Left ventricle myocardium inferior (tissue), 1 donor: ENCODE measurements around the gene CGB5. TPM values are rescaled to one million over a fixed set of nuclear protein-coding genes. Genes with fewer than 3 reads are reported as not detected.
"Not testable (repeated sequence)": the region's sequence is repeated elsewhere in the genome, so short reads cannot be mapped to it uniquely, and the experiment has no call there.

Experiments
- DNase-seq: peaks from one replicate; pipeline ENCODE4 v3.0.0-alpha.2; 2020
- H3K27ac ChIP-seq: fragments of 200-600 bp; replicated peaks from 2 replicates; pipeline ENCODE4 v1.8.0; 2021
- H3K27me3 ChIP-seq: fragments of 200-600 bp; 2 replicates; pipeline ENCODE4 v1.8.0; 2021; ENCODE audit warnings: low read depth
- H3K36me3 ChIP-seq: fragments of 200-600 bp; 2 replicates; pipeline ENCODE4 v1.8.0; 2021
- H3K4me1 ChIP-seq: fragments of 200-600 bp; 2 replicates; pipeline ENCODE4 v1.8.0; 2021
- H3K4me3 ChIP-seq: fragments of 200-600 bp; 2 replicates; pipeline ENCODE4 v1.8.0; 2021; ENCODE audit warnings: mild to moderate bottlenecking, moderate library complexity
- H3K9me3 ChIP-seq: fragments of 200-600 bp; replicated peaks from 2 replicates; pipeline ENCODE4 v1.8.0; 2021
- intact Hi-C: fragments of 100-400 bp; cut with micrococcal nuclease; formaldehyde crosslinking; loops from one replicate; pipeline ENCODE4 v1.11.0; 2022
- total RNA-seq: library from RNA; stranded (reverse); fragmentation: NEBNext Ultra II Directional; extraction: Animal tissue kit (Norgen Biotek cat#: 25700); gene quantifications from one replicate; pipeline ENCODE4 v1.2.1, GENCODE V29; 2021
- TF ChIP-seq, protein P1 (sequence below): fragments of 200-600 bp; IDR thresholded peaks from 2 replicates; pipeline ENCODE4 v1.8.0; 2021; ENCODE audit warnings: antibody characterized with exemption, mild to moderate bottlenecking, borderline replicate concordance
- donor health status: DM: no; HTN: yes; CAD: no; lungs with severe emphysema.

The CGB5 gene
- total RNA-seq, 1 donor from 2014 or later = not detected

DNA sequence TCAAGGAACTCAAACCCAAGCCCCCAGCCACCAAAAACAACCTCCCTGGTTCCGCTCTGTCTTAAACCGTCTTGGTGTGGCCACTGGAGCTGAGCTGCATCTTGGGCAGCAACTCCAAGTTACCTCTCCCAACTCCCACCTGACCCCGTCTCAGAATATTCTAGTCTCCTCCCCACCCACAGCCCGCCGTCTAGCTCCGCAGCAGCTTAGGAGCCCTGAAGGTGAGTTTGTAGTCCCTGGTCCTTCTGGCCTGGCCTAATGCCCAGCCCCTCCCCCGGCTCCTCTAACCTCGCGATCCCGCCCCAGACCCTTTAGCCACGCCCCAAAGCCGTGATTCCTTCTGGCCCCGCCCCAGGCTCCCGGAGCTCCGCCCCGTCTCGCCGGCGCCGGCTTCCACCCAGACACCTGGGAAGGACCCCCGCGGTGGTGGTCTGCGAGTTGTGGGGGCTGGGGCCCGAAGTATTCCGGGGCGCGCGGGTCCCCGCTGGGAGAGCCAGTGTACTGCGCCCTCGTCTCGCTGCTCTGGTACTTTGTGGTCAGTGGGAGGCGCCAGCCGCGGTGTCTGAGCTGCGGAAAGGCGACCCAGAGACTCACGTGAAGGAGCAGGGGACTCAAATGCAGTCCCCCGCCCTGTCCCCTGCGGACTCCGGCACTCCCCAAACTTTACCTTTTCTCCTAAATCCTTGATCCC is 24.3 kb upstream of the CGB5 start:
- intact Hi-C loops = no loop called here
- Histone ChIP-seq H3K27ac (no peak overlapping the region), H3K9me3 (no peaks in the 10 kb centered on the region), H3K36me3 (peaks cover 19% of the 10 kb centered on the region), H3K4me1 (peaks cover 27% of the 10 kb centered on the region), H3K4me3 (peak overlapping the region; percentile 63), H3K27me3 (peaks cover 34% of the 10 kb centered on the region)
- TF ChIP-seq, protein P1, sequence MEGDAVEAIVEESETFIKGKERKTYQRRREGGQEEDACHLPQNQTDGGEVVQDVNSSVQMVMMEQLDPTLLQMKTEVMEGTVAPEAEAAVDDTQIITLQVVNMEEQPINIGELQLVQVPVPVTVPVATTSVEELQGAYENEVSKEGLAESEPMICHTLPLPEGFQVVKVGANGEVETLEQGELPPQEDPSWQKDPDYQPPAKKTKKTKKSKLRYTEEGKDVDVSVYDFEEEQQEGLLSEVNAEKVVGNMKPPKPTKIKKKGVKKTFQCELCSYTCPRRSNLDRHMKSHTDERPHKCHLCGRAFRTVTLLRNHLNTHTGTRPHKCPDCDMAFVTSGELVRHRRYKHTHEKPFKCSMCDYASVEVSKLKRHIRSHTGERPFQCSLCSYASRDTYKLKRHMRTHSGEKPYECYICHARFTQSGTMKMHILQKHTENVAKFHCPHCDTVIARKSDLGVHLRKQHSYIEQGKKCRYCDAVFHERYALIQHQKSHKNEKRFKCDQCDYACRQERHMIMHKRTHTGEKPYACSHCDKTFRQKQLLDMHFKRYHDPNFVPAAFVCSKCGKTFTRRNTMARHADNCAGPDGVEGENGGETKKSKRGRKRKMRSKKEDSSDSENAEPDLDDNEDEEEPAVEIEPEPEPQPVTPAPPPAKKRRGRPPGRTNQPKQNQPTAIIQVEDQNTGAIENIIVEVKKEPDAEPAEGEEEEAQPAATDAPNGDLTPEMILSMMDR = no peak
- DNase-seq = peak; percentile 75

DNA sequence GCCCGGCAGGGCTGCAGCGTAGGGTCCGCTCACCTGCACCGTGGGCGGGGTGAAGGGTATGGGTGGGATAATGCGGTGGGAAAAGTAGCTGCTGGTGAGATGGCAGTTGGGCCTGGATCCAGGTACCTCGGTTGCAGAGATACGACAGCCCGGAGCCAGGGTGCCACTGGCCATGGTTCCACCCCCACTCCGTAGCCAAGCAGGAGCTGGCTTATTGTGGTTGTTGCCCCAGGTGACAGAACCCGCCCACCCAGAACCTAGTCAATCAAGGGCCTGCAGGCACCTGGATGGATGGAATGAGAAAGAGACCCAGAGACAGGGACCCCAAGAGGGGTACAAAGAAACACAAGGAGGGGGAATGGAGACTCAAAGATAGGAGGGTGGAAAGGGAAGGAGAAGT is 23.3 kb upstream of the CGB5 start:
- Histone ChIP-seq H3K4me1 (peaks cover 27% of the 10 kb centered on the region), H3K27ac (no peak overlapping the region), H3K4me3 (no peak overlapping the region), H3K36me3 (peaks cover 10% of the 10 kb centered on the region), H3K9me3 (no peaks in the 10 kb centered on the region), H3K27me3 (peaks cover 34% of the 10 kb centered on the region)
- TF ChIP-seq, protein P1 = no peak
- DNase-seq = no peak
- intact Hi-C loops = no loop called here

DNA sequence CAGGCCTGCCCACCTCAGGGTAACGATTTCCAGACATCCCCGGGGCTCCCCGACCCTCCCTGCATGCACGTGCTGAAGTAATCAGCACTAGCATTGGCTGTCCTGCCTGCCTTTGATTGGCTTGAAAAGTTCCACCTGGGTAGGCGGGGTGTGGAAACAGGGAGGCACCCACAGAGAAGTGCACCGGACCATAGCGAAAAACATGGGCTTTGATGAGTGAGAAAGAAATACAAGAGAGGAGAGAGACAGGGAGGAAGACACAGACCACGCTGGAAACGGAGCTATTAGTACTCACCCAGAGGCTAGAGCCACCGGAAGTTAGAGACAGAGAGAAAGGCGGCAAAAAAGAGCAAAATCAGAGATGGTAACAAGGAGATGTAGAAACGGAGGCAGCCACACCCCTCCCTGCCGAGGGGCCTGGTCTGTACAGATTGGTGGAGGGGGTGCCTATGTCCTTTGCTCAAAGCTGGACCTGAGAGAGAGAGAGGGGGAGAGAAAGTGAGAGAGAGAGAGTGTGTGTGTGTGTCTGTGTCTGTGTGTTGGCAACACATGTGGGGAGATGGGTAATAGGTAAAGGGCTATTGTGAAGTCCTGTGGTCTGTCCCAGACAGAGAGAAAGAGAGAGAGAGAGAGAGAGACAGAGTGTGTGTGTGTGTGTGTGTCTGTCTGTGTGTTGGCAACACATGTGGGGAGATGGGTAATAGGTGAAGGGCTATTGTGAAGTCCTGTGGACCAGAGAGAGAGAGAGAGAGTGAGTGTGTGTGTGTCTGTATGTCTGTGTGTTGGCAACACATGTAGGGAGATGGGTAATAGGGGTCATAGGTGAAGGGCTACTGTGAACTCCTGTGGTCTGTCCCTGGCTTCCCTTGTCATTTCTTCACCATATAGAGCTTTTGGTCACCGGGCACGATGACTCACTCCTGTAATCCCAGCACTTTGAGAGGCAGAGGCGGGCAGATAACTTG is 22.4 kb upstream of the CGB5 start:
- peaks cover 1% of the 10 kb centered on the region for H3K36me3 ChIP-seq
- no peaks in the 10 kb centered on the region for H3K9me3 ChIP-seq
- H3K27me3 ChIP-seq = peaks cover 34% of the 10 kb centered on the region
- peaks cover 27% of the 10 kb centered on the region for H3K4me1 ChIP-seq
- TF ChIP-seq, protein P1 = no peak
- H3K27ac ChIP-seq = no peak overlapping the region
- DNase-seq = no peak
- intact Hi-C loops = no loop called here
- no peak overlapping the region for H3K4me3 ChIP-seq

DNA sequence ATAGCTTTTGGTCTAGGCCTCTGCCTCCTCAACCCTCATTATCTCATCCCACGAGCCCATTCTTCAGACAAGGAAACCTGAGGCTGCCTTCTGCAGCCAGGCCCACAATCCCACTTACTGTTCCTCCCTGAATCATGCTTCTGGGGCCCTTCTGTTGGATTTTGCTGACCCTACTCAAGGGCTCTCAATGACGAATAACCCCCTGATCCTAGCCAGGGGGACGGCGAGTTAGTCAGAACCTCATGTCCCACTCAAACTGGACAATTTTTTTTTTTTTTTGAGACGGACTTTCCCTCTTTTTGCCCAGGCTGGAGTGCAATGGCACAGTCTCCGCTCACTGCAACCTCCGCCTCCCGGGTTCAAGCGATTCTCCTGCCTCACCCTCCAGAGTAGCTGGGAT is 21.5 kb upstream of the CGB5 start:
- H3K36me3 ChIP-seq = no peaks in the 10 kb centered on the region
- TF ChIP-seq, protein P1 = no peak
- H3K4me1 ChIP-seq = peaks cover 26% of the 10 kb centered on the region
- no peak for DNase-seq
- H3K27ac ChIP-seq = no peak overlapping the region
- intact Hi-C loops = no loop called here
- H3K4me3 ChIP-seq = no peak overlapping the region
- H3K27me3 ChIP-seq = peaks cover 31% of the 10 kb centered on the region
- H3K9me3 ChIP-seq = no peaks in the 10 kb centered on the region

DNA sequence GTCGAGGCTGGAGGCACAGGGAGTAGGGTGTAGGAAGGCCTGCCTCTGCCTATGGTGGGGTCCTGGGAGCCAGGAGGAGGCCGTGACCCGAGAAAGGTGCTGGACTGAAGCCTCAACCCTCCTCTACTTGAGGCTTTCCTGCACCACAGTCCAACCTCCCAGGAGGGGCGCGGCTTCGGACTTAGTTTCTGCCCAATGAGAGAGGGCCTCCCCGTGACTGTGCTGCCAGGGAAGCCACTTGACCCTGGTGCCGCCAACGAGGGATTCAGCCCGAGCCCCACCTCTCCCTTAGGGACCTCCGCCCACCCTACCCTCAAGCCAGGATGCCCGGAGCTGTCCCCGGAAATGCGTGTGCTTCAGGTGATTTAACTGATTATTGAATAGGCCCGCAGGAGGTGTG is 19.4 kb upstream of the CGB5 start, which contains the start of gene CGB3:
TSS of gene CGB3 (minus strand) at position 101 of the 400 bp plus-strand sequence. CDS start 362 bp downstream, outside the sequence.
- DNase-seq, intact Hi-C loops, H3K4me1 ChIP-seq, H3K4me3 ChIP-seq, H3K27ac ChIP-seq, H3K36me3 ChIP-seq, H3K9me3 ChIP-seq: not testable (repeated sequence)
- H3K27me3 ChIP-seq = peaks cover 11% of the 10 kb centered on the region

DNA sequence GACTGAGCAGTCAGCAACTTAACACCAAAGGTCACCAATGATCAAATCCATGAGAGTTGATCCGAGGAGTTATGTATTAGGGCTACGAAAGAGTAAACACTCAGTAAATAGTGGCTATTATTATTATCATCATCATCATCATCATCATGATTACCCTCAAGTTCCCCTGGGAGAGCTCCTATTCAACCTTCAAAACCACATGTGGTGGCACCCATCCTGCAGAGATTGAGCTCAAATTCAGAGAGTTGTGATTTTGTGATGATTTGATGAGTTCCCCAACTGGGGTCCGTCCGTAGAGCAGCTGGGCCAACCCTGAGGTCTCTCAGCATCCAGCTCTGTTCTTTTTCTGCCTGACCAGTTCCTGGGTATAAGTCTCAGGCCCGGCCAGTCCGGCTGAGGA is 18.6 kb upstream of the CGB5 start:
- DNase-seq, H3K27me3 ChIP-seq, H3K36me3 ChIP-seq, intact Hi-C loops, H3K9me3 ChIP-seq, H3K27ac ChIP-seq, H3K4me3 ChIP-seq, H3K4me1 ChIP-seq: not testable (repeated sequence)

DNA sequence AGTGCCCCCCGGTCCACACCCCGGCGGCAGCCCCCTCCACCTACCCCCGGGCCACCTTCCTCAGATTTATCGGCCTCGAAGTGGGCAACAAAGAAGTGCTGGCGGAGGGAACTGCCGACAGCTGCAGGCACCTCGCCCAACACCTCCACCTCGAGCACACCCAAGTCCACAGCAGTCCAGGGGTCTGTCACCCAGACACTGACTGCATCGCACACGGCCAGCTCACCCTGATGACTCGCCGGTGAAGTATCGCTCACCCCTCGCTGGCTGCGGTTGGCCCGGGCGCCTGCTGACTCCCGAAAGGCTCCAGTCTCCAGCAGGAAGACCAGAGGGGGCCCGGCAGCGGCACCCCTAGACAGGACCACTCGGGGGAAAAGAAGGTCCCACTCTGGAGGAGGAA is 18.0 kb upstream of the CGB5 start:
- intact Hi-C loops, H3K36me3 ChIP-seq, H3K27me3 ChIP-seq, DNase-seq, H3K9me3 ChIP-seq, H3K27ac ChIP-seq, H3K4me1 ChIP-seq, H3K4me3 ChIP-seq: not testable (repeated sequence)

DNA sequence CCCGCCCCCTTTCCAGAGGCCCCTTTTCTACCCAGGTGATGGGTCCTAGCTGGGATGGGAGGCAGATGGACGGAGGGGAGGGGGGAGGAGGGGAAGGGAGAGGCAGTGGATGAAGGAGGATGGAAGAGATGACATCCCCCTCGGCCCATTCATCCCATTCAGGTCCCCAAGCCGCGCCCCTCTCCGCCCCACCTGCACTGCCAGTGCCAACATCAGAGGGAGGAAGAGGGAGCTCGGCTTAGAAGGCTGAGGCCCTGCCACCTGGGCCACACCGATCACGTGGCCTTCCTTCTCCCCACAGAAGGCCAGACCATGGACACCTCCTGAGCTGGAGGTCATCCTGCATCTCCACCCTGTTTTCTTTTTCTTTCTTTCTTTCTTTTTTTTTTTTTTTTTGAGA is 15.0 kb upstream of the CGB5 start:
- H3K27me3 ChIP-seq, DNase-seq, H3K4me3 ChIP-seq, intact Hi-C loops, H3K27ac ChIP-seq, H3K4me1 ChIP-seq, H3K36me3 ChIP-seq, H3K9me3 ChIP-seq: not testable (repeated sequence)

DNA sequence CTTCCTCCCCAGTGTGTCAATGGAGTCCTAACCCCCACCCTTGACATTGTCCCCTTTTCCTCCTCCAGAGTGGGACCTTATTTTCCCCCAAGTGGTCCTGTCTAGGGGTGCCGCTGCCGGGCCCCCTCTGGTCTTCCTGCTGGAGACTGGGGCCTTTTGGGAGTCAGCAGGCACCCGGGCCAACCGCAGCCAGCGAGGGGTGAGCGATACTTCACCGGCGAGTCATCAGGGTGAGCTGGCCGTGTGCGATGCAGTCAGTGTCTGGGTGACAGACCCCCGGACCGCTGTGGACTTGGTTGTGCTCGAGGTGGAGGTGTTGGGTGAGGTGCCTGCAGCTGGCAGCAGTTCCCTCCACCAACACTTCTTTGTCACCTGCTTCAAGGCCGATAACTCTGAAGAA is 13.9 kb upstream of the CGB5 start:
- H3K27me3 ChIP-seq, H3K36me3 ChIP-seq, DNase-seq, intact Hi-C loops, H3K4me1 ChIP-seq, H3K9me3 ChIP-seq, H3K4me3 ChIP-seq, H3K27ac ChIP-seq: not testable (repeated sequence)
